Liver (tissue), 9 donors: Measurements from ENCODE around the gene TIGD1. TPM values are rescaled to one million over a fixed set of nuclear protein-coding genes. Genes with fewer than 3 reads are reported as not detected.
A peak's percentile ranks its signal among the peaks of the same experiment; 100 is the strongest.

Experiments used
- DNase-seq: peaks from one replicate; pipeline ENCODE4 v3.0.0-alpha.2; 2017; ENCODE audit warnings: low spot score
- H3K27ac ChIP-seq, 2 donors: one replicate each; pipeline ENCODE4 v1.7.0; 2013; ENCODE audit warnings: inconsistent platforms in 2 of 2, low read length in 2 of 2, control low read depth in 1 of 2, low read depth in 1 of 2, mild to moderate bottlenecking in 1 of 2
- H3K27me3 ChIP-seq, 4 donors: one replicate each; pipeline versions ENCODE4 v1.6.1 to v1.7.0; 2013; ENCODE audit warnings: low read length in 3 of 4, inconsistent platforms in 1 of 4, mild to moderate bottlenecking in 1 of 4, moderate library complexity in 1 of 4; ENCODE audit not compliant: control insufficient read depth in 4 of 4, insufficient read depth in 4 of 4
- H3K36me3 ChIP-seq, 4 donors: one replicate each; pipeline versions ENCODE4 v1.6.1 to v1.7.0; 2013; ENCODE audit warnings: low read length in 3 of 4, mild to moderate bottlenecking in 3 of 4, low read depth in 1 of 4, moderate library complexity in 1 of 4; ENCODE audit not compliant: control insufficient read depth in 4 of 4, insufficient read depth in 3 of 4
- H3K4me1 ChIP-seq, 4 donors: one replicate each; pipeline versions ENCODE4 v1.6.1 to v1.7.0; 2013; ENCODE audit warnings: low read length in 3 of 4, mild to moderate bottlenecking in 3 of 4, moderate library complexity in 1 of 4; ENCODE audit not compliant: control insufficient read depth in 4 of 4, insufficient read depth in 4 of 4
- H3K4me3 ChIP-seq, 3 donors: one replicate each; pipeline versions ENCODE4 v1.6.1 to v1.7.0; 2013; ENCODE audit warnings: low read length in 3 of 3, control low read depth in 1 of 3, low read depth in 1 of 3, mild to moderate bottlenecking in 1 of 3
- H3K9ac ChIP-seq, 2 donors: one replicate each; pipeline ENCODE4 v1.7.0; 2013; ENCODE audit warnings: low read length in 2 of 2, mild to moderate bottlenecking in 2 of 2, moderate library complexity in 2 of 2, control low read depth in 1 of 2, low read depth in 1 of 2
- H3K9me3 ChIP-seq, 4 donors: one replicate each; pipeline versions ENCODE4 v1.6.1 to v1.7.0; 2013; ENCODE audit warnings: low read length in 3 of 4; ENCODE audit not compliant: control insufficient read depth in 4 of 4
- ATF3 ChIP-seq: IDR thresholded peaks from 2 replicates; pipeline ENCODE4 v1.6.1; 2016; ENCODE audit warnings: antibody characterized with exemption
- CTCF ChIP-seq: fragments of 150-350 bp; IDR thresholded peaks from 2 replicates; pipeline ENCODE4 v1.5.1; 2017; ENCODE audit warnings: improper control_type of control experiment, low read depth, low read length; ENCODE audit not compliant: missing input control
- EGR1 ChIP-seq, 2 donors: IDR thresholded peaks; 2 replicates each; pipeline ENCODE4 v1.6.1; 2016 to 2018; ENCODE audit warnings: antibody characterized with exemption in 2 of 2, low read depth in 2 of 2
- FOXA1 ChIP-seq: IDR thresholded peaks from 2 replicates; pipeline ENCODE4 v1.6.1; 2016; ENCODE audit warnings: antibody characterized with exemption
- FOXA2 ChIP-seq: IDR thresholded peaks from 2 replicates; pipeline ENCODE4 v1.6.1; 2016; ENCODE audit warnings: antibody characterized with exemption
- GABPA ChIP-seq, 2 donors: IDR thresholded peaks in 1 of 2; conservative IDR thresholded peaks in 1 of 2; 2 replicates each; pipeline ENCODE4 v1.6.1; 2016; ENCODE audit warnings: antibody characterized with exemption in 2 of 2, mild to moderate bottlenecking in 1 of 2, moderate library complexity in 1 of 2
- HNF4A ChIP-seq, 2 donors: conservative IDR thresholded peaks; 2 replicates each; pipeline ENCODE4 v1.6.1; 2016; ENCODE audit warnings: antibody characterized with exemption in 2 of 2, mild to moderate bottlenecking in 2 of 2
- HNF4G ChIP-seq: IDR thresholded peaks from 2 replicates; pipeline ENCODE4 v1.6.1; 2016; ENCODE audit warnings: antibody characterized with exemption
- JUND ChIP-seq, 2 donors: IDR thresholded peaks; 2 replicates each; pipeline ENCODE4 v1.6.1; 2016; ENCODE audit warnings: antibody characterized with exemption in 2 of 2
- NR2F2 ChIP-seq: IDR thresholded peaks from 2 replicates; pipeline ENCODE4 v1.6.1; 2016; ENCODE audit warnings: antibody characterized with exemption
- RAD21 ChIP-seq, 2 donors: IDR thresholded peaks; 2 replicates each; pipeline ENCODE4 v1.6.1; 2016; ENCODE audit warnings: antibody characterized with exemption in 2 of 2, mild to moderate bottlenecking in 2 of 2
- RXRA ChIP-seq, 2 donors: IDR thresholded peaks; 2 replicates each; pipeline ENCODE4 v1.6.1; 2017 to 2018; ENCODE audit warnings: antibody characterized with exemption in 2 of 2, mild to moderate bottlenecking in 1 of 2
- SP1 ChIP-seq: IDR thresholded peaks from 2 replicates; pipeline ENCODE4 v1.6.1; 2018; ENCODE audit warnings: antibody characterized with exemption, mild to moderate bottlenecking
- TAF1 ChIP-seq: conservative IDR thresholded peaks from 2 replicates; pipeline ENCODE4 v1.6.1; 2016; ENCODE audit warnings: antibody characterized with exemption, mild to moderate bottlenecking
- YY1 ChIP-seq: IDR thresholded peaks from 2 replicates; pipeline ENCODE4 v1.6.1; 2016; ENCODE audit warnings: antibody characterized with exemption, mild to moderate bottlenecking
- WGBS: extraction: QIAGEN DNeasy Blood & Tissue Kit; methylation state at CpG from one replicate; pipeline ENCODE4 v1.1.7; 2013; 5-methylcytosine and 5-hydroxymethylcytosine counted together
- polyA plus RNA-seq, 2 donors: library from polyadenylated mRNA; stranded (reverse) in 1 of 2; unstranded in 1 of 2; fragments of 200-250 nt in 1 of 2; fragments of >200 nt in 1 of 2; fragmentation: Nextera tagmentation in 1 of 2; extraction: Ambion mirVana in 1 of 2; gene quantifications; one replicate each; pipeline versions ENCODE4 v1.2.1 to v1.2.3, GENCODE V29; 2013 to 2015
- total RNA-seq, 2 donors: library from RNA; depleted of rRNA; stranded (reverse); fragments of >200 nt; gene quantifications; one replicate each; pipeline ENCODE4 v1.2.3, GENCODE V29; 2014
- TF ChIP-seq, protein P1 (sequence below): IDR thresholded peaks from 2 replicates; pipeline ENCODE4 v1.6.1; 2016; ENCODE audit warnings: antibody characterized with exemption
- TF ChIP-seq, protein P2 (sequence below): IDR thresholded peaks from 2 replicates; pipeline ENCODE4 v1.6.1; 2016; ENCODE audit warnings: antibody characterized with exemption, mild to moderate bottlenecking
- TF ChIP-seq, protein P3 (sequence below): IDR thresholded peaks from 2 replicates; pipeline ENCODE4 v1.6.1; 2016; ENCODE audit warnings: antibody characterized with exemption
- donor health status: healthy.
- donor health status: healthy.
- donor health status: healthy.
- donor health status: healthy.
- donor health status: healthy.

The TIGD1 gene
- total and polyA plus RNA-seq, 4 donors, result 0.50 to 3.0 (median 1.7) TPM

- TF ChIP-seq RXRA (IDR thresholded peaks at IDR 0.05) (no peak), YY1 (no peak), HNF4A (conservative IDR thresholded peaks at IDR 0.05) (no peak), CTCF (no peak), EGR1 (IDR thresholded peaks at IDR 0.05; ENCODE audit: low read depth in 2 of 2) (no peak), HNF4G (no peak), JUND (IDR thresholded peaks at IDR 0.05) (no peak), NR2F2 (no peak), RAD21 (IDR thresholded peaks at IDR 0.05) (no peak), TAF1 (no peak), FOXA2 (no peak), ATF3 (no peak), SP1 (no peak), FOXA1 (no peak), GABPA (IDR thresholded peaks at IDR 0.05 in 1 of 2, conservative IDR thresholded peaks at IDR 0.05 in 1 of 2) (no peak)
- TF ChIP-seq, protein P1, sequence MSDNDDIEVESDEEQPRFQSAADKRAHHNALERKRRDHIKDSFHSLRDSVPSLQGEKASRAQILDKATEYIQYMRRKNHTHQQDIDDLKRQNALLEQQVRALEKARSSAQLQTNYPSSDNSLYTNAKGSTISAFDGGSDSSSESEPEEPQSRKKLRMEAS, result no peak
- TF ChIP-seq, protein P2, sequence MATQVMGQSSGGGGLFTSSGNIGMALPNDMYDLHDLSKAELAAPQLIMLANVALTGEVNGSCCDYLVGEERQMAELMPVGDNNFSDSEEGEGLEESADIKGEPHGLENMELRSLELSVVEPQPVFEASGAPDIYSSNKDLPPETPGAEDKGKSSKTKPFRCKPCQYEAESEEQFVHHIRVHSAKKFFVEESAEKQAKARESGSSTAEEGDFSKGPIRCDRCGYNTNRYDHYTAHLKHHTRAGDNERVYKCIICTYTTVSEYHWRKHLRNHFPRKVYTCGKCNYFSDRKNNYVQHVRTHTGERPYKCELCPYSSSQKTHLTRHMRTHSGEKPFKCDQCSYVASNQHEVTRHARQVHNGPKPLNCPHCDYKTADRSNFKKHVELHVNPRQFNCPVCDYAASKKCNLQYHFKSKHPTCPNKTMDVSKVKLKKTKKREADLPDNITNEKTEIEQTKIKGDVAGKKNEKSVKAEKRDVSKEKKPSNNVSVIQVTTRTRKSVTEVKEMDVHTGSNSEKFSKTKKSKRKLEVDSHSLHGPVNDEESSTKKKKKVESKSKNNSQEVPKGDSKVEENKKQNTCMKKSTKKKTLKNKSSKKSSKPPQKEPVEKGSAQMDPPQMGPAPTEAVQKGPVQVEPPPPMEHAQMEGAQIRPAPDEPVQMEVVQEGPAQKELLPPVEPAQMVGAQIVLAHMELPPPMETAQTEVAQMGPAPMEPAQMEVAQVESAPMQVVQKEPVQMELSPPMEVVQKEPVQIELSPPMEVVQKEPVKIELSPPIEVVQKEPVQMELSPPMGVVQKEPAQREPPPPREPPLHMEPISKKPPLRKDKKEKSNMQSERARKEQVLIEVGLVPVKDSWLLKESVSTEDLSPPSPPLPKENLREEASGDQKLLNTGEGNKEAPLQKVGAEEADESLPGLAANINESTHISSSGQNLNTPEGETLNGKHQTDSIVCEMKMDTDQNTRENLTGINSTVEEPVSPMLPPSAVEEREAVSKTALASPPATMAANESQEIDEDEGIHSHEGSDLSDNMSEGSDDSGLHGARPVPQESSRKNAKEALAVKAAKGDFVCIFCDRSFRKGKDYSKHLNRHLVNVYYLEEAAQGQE, result no peak
- TF ChIP-seq, protein P3, sequence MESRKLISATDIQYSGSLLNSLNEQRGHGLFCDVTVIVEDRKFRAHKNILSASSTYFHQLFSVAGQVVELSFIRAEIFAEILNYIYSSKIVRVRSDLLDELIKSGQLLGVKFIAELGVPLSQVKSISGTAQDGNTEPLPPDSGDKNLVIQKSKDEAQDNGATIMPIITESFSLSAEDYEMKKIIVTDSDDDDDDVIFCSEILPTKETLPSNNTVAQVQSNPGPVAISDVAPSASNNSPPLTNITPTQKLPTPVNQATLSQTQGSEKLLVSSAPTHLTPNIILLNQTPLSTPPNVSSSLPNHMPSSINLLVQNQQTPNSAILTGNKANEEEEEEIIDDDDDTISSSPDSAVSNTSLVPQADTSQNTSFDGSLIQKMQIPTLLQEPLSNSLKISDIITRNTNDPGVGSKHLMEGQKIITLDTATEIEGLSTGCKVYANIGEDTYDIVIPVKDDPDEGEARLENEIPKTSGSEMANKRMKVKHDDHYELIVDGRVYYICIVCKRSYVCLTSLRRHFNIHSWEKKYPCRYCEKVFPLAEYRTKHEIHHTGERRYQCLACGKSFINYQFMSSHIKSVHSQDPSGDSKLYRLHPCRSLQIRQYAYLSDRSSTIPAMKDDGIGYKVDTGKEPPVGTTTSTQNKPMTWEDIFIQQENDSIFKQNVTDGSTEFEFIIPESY, result no peak
- WGBS, result 37% methylated on average over 21 of the region's 21 CpGs
- Histone ChIP-seq H3K9ac (peak overlapping the region; percentile 92 to 94), H3K9me3 (no peaks in the 10 kb centered on the region), H3K4me1 (peaks cover 2 to 26% (median 14%) of the 10 kb centered on the region in 4 donors), H3K27me3 (no peaks in the 10 kb centered on the region), H3K4me3 (peak overlapping the region; percentile 83 to 94 (median 87)), H3K36me3 (peaks cover 0 to 10% (median 0%) of the 10 kb centered on the region in 4 donors), H3K27ac (peak overlapping the region; percentile 95 to 99)
- no peak for DNase-seq
Measured at GRCh38 chr2:232549655-232550353, 553 bp downstream of the TIGD1 start.
